GM19035 (cell line): ENCODE data around the gene MYH3.

Experiments used
- ATAC-seq: cut with Tn5 transposase; IDR thresholded peaks from one replicate; pipeline ENCODE4 v1.9.1; 2021; ENCODE audit not compliant: unreplicated experiment

MYH3 gene

GRCh38 chr17:10616502-10617119, 40.5 kb downstream of the MYH3 start:
- ATAC-seq, result no peak

GRCh38 chr17:10614536-10615155, 42.5 kb downstream of the MYH3 start:
- no peak for ATAC-seq

GRCh38 chr17:10613775-10614513, 43.2 kb downstream of the MYH3 start:
- ATAC-seq, result no peak

GRCh38 chr17:10612957-10613744, 44.0 kb downstream of the MYH3 start:
- no peak for ATAC-seq

- no peak for ATAC-seq
Observed at GRCh38 chr17:10610884-10611283, 46.2 kb downstream of the MYH3 start.

GRCh38 chr17:10608244-10608643, 48.9 kb downstream of the MYH3 start:
- no peak for ATAC-seq

- ATAC-seq, result no peak
Observed at GRCh38 chr17:10606110-10606509, 51.0 kb downstream of the MYH3 start.

GRCh38 chr17:10605221-10605783, 51.8 kb downstream of the MYH3 start:
- ATAC-seq, result no peak

- ATAC-seq, result no peak
Observed at GRCh38 chr17:10604521-10604920, 52.6 kb downstream of the MYH3 start.

- ATAC-seq, result no peak
Observed at GRCh38 chr17:10603931-10604330, 53.2 kb downstream of the MYH3 start.

GRCh38 chr17:10600571-10600970, 56.5 kb downstream of the MYH3 start:
- ATAC-seq, result no peak

GRCh38 chr17:10598621-10599020, 58.5 kb downstream of the MYH3 start:
- no peak for ATAC-seq

GRCh38 chr17:10589553-10590145, 67.5 kb downstream of the MYH3 start:
- ATAC-seq, result no peak

GRCh38 chr17:10585529-10585928, 71.6 kb downstream of the MYH3 start:
- ATAC-seq, result no peak

GRCh38 chr17:10583834-10584233, 73.3 kb downstream of the MYH3 start:
- ATAC-seq, result no peak

GRCh38 chr17:10579270-10579669, 77.8 kb downstream of the MYH3 start:
- no peak for ATAC-seq
